Activated CD8-positive, alpha-beta T cell treated with anti-CD3 and anti-CD28 coated beads for 36 hours (primary cell): ENCODE results near the gene TMEFF2. TPM values are rescaled to one million over a fixed set of nuclear protein-coding genes. Genes with fewer than 3 reads are reported as not detected.

Experiments
- ATAC-seq: fragments of 200-7000 bp; cut with Tn5 transposase; one replicate; pipeline ENCODE4 v1.10.0; 2021; ENCODE audit warnings: mild to moderate bottlenecking, moderate library complexity
- CTCF ChIA-PET: fragments of 350-600 bp; sonication (Branson Sonifier 250); formaldehyde crosslinking; loops from one replicate; lab custom pipeline; 2021; ENCODE audit warnings: antibody characterized with exemption; lab: Charles Lee
- POLR2A ChIA-PET: fragments of 350-600 bp; sonication (Branson Sonifier 250); formaldehyde crosslinking; loops from one replicate; lab custom pipeline; 2021; ENCODE audit warnings: antibody characterized with exemption; lab: Charles Lee
- DNase-seq: peaks from one replicate; pipeline ENCODE4 v3.0.0-alpha.2; 2020
- H3K27ac Mint-ChIP-seq: one replicate; pipeline ENCODE4 v1.8.0; 2021; ENCODE audit warnings: mild to moderate bottlenecking, mixed read lengths
- H3K27me3 Mint-ChIP-seq: one replicate; pipeline ENCODE4 v1.8.0; 2021; ENCODE audit warnings: mixed read lengths
- H3K36me3 Mint-ChIP-seq: one replicate; pipeline ENCODE4 v1.8.0; 2021; ENCODE audit warnings: low read depth, mixed read lengths
- H3K4me1 Mint-ChIP-seq: one replicate; pipeline ENCODE4 v1.8.0; 2021; ENCODE audit warnings: low read depth, mixed read lengths
- H3K4me3 Mint-ChIP-seq: one replicate; pipeline ENCODE4 v1.8.0; 2021; ENCODE audit warnings: mild to moderate bottlenecking, moderate library complexity, mixed read lengths
- H3K9me3 Mint-ChIP-seq: one replicate; pipeline ENCODE4 v1.8.0; 2021; ENCODE audit warnings: mixed read lengths
- CTCF ChIP-seq: fragments of 200-600 bp; IDR thresholded peaks from one replicate; pipeline ENCODE4 v1.8.0; 2022; ENCODE audit warnings: antibody characterized with exemption, mild to moderate bottlenecking
- intact Hi-C: fragments of 100-400 bp; cut with micrococcal nuclease; formaldehyde crosslinking; loops from one replicate; pipeline ENCODE4 v1.10.0; 2022
- total RNA-seq, 2 experiments: library from RNA; stranded (reverse); gene quantifications; one replicate each; pipeline ENCODE4 v1.2.3, GENCODE V29; 2021

Gene TMEFF2
- total RNA-seq, 2 experiments from 2014 or later = not detected

GRCh38 chr2:191941376-191941929 is 253.3 kb downstream of the TMEFF2 start:
- ChIA-PET POLR2A (no interaction called here), CTCF (interaction anchor here (1.9 kb wide), 1 partner anchor 221 kb away, joined by 7 read pairs; no protein-coding TSS in a partner anchor)
- H3K36me3 Mint-ChIP-seq = no peaks in the 10 kb centered on the region
- H3K27me3 Mint-ChIP-seq = peaks cover 4% of the 10 kb centered on the region
- no peak overlapping the region for H3K4me3 Mint-ChIP-seq
- H3K9me3 Mint-ChIP-seq = no peaks in the 10 kb centered on the region
- TF ChIP-seq CTCF = no peak
- DNase-seq = no peak
- intact Hi-C loops = no loop called here
- no peak for ATAC-seq
- no peaks in the 10 kb centered on the region for H3K4me1 Mint-ChIP-seq
- no peak overlapping the region for H3K27ac Mint-ChIP-seq

DNA sequence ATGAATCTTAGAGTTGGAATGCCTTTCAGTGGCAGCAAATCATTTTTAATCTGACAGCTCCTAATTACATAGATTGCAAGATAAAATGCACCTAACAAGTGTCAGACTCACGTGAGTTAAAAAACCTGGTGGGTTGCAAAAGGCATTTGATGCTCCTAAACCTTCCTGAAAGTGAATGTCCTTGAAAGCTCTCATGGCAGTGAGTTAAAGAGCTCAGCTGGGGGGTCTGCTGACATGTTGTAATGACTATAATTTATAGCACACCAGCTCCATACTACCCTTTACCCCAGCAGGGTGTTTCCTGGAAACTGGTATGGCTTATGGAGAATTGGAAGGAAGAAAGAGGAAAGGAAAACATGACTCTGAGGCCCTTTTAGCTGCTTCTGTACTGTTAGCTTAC is 256.0 kb downstream of the TMEFF2 start:
- ChIA-PET CTCF (interaction anchor here (0.8 to 1.0 kb wide), 2 partner anchors 9 to 224 kb away, joined by 3 read pairs; no protein-coding TSS in a partner anchor), POLR2A (no interaction called here)
- Mint-ChIP-seq H3K4me3 (no peak overlapping the region), H3K9me3 (no peaks in the 10 kb centered on the region), H3K36me3 (no peaks in the 10 kb centered on the region), H3K27ac (no peak overlapping the region), H3K4me1 (no peaks in the 10 kb centered on the region), H3K27me3 (peaks cover under 1% of the 10 kb centered on the region)
- intact Hi-C loops = no loop called here
- DNase-seq = no peak
- no peak for ATAC-seq
- no peak for TF ChIP-seq CTCF

DNA sequence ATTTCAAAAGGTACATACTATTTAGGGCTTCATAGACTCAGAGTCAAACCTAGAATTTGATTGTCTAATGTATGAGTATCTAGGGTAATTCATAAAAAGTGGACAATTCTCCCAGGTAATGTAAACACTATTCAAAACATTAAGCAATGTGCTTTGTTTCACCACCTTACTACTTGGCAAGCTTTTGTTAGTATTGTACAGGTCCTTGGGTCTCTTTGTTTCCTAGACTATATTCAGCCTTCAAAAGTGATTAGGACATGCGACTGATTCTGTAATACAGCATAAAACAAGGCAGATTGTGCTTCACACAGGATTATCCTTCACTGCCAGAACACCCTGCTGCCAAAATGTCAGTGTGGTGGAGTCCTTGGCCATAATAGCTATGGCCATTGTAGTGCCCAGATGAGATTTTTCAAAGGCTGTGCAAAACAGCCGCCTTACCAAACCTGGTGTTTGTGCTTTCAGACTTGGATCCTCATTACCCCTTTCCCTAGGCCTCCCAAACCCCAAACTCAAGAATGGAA is 257.8 kb downstream of the TMEFF2 start:
- DNase-seq (no peak), ATAC-seq (no peak)
- no peaks in the 10 kb centered on the region for H3K36me3 Mint-ChIP-seq
- intact Hi-C loops = no loop called here
- H3K9me3 Mint-ChIP-seq = no peaks in the 10 kb centered on the region
- peaks cover 2% of the 10 kb centered on the region for H3K27me3 Mint-ChIP-seq
- no peak overlapping the region for H3K27ac Mint-ChIP-seq
- H3K4me1 Mint-ChIP-seq = no peaks in the 10 kb centered on the region
- ChIA-PET POLR2A (interaction anchor here (0.8 kb wide), 1 partner anchor 12 kb away, joined by 3 read pairs; no protein-coding TSS in a partner anchor), CTCF (no interaction called here)
- no peak overlapping the region for H3K4me3 Mint-ChIP-seq
- TF ChIP-seq CTCF = no peak

DNA sequence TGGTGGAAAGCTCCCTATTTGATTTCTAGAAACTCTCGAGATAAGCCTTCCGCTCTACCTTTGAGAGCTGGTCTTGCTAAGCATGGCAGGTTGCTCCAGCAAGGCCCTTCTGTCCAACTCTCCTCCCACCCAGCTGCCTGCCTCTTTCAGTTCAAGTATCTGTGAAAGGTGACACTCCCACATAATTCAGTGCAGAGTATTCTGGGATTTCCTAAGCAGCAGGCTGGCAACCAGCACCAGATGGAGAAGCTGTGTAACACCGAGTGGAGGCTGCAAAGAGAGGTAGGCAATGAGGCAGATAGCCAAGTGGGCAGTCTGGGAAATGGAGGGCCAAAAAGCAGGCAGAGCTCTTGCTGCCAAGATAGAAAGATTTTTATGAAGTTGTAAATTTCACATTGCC is 259.5 kb downstream of the TMEFF2 start:
- POLR2A ChIA-PET = no interaction called here

More for the DNA sequence above, 259.5 kb downstream of the TMEFF2 start:
- Mint-ChIP-seq H3K36me3 (no peaks in the 10 kb centered on the region), H3K27me3 (peaks cover 2% of the 10 kb centered on the region), H3K27ac (no peak overlapping the region), H3K4me3 (no peak overlapping the region), H3K4me1 (no peaks in the 10 kb centered on the region), H3K9me3 (no peaks in the 10 kb centered on the region)
- intact Hi-C loops = no loop called here
- TF ChIP-seq CTCF = no peak
- ATAC-seq = no peak
- CTCF ChIA-PET = no interaction called here
- DNase-seq = no peak
